ENCODE data around the gene RAB40C. TPM values are rescaled to one million over a fixed set of nuclear protein-coding genes. Genes with fewer than 3 reads are reported as not detected.

The RAB40C gene, protein sequence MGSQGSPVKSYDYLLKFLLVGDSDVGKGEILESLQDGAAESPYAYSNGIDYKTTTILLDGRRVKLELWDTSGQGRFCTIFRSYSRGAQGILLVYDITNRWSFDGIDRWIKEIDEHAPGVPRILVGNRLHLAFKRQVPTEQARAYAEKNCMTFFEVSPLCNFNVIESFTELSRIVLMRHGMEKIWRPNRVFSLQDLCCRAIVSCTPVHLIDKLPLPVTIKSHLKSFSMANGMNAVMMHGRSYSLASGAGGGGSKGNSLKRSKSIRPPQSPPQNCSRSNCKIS
- total RNA-seq (2014; rRNA removed; shearing (Covaris generic)) = 54.2 and 58.2 TPM in 2 replicates

DNA sequence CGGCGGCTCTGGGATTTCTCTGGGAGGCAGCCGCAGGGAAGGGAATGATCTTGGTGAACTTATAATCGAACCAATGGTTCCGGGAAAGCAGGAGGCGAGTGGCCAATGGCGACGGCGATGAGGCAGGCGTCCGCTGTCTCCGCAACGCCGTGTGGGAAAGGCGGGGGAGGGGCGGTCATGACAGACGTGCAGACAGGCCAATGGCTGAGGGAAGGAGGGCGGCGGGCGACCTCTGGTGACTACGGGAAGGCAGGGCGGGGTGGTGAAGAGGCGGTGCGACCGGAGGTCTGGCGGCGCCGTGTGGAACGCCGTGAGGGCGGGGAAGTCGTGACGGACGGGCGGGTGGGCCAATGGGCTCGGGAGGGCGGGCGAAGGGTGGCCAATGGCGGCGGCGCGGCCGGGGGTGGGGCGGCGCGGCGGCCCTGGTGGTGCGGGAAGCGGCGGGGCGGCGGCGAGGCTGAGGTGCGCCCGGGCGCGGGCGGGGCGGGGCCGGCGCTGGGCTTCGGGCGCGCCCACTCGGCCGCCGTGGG lies at the start of gene RAB40C:
RAB40C (plus strand) TSS at position 409 of the 530 bp plus-strand sequence. CDS start 226 bp downstream, outside the sequence.
- DNase-seq (ENCODE audit: low spot score) = peak; percentile 97

DNA sequence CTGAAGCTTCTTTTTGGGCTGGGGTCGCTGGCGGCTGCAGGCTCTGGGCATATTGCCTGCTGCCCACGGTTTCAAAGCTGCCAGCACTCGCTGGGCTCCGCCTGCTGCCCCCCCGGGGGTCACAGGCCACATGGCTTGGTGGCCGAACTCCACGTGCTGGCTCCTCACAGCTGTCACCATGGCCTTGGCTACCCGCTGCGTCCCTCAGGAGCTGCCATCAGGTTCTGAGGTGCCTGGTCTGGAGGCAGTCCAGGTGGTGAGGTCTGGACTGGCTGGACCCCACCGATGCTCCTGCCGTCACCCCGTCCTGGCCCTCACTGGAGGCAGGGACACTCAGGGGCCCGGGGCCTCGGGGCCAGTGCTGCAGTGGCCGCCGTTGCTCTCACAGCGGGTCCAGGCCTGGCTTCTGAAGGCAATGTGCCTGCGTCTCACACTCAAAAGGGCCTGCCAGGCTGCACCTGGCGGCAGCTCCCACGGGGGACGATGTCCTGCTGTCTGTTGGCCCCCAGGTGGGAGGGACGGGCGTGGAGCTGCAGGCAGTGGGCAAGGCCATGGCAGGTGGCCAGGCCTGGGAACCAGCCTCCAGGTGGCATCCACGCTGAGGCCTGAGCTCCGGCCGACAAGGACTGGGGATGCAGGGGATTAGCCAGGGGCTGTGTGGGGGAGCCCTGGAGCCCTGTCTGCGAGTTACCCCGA lies 49.1 kb upstream of the RAB40C start:
- DNase-seq (ENCODE audit: low spot score) = no peak

DNA sequence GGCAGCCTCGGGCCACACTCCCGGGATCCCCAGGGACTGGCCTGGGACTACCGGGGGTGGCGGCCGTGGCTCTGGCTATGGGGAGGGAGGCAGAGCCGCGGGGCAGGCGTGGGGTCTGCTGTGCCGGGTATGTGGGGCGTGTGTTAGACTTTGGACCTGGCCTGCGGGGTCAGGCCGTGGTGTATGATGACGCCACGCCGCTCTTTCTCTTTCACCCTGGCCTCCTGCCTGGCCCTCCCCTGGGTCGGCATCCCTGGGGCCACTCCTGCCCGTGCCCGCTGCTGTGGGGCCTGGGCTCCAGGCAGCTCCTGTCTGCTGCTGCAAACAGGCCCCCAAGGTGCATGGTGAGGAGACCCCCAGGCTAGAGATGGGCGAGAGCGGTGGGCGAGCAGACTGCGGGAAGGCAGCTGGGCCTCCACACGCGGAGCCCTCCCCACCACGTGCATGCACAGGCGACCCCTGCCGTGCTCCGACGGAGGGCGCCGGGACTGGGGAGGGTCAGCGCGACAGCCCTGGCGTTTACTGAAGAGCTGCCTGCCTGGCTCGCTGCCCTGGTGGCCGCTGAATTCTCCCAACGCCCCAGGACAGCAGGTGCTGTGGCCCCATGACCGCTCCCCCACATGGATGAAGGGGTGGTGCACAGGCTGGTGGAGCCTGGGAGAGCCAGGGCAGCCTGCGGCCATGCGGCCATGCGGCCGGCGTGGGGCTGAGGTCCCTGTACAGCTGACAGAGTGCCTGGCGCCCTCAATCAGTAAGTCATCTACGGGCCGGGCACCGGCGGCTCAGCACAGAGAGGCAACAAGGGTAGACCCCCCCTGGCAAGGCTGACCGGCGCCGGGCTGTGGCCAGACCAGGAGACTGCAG lies 46.3 kb upstream of the RAB40C start:
- no peak for DNase-seq (ENCODE audit: low spot score)

DNA sequence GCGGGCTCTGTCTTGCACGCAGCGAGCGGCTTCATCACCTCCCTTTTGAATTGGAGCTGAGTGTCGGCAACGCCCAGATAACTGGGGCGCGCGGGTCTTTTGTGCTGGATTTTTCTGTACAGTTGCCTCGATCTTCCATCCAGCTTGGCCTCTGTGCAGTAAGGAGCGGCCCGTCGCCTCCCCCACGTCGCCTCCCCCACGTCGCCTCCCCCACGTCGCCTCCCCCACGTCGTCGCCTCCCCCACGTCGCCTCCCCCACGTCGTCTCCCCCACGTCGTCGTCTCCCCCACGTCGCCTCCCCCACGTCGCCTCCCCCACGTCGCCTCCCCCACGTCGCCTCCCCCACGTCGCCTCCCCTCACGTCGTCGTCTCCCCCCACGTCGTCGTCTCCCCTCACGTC lies 45.3 kb upstream of the RAB40C start:
- no peak for DNase-seq (ENCODE audit: low spot score)

DNA sequence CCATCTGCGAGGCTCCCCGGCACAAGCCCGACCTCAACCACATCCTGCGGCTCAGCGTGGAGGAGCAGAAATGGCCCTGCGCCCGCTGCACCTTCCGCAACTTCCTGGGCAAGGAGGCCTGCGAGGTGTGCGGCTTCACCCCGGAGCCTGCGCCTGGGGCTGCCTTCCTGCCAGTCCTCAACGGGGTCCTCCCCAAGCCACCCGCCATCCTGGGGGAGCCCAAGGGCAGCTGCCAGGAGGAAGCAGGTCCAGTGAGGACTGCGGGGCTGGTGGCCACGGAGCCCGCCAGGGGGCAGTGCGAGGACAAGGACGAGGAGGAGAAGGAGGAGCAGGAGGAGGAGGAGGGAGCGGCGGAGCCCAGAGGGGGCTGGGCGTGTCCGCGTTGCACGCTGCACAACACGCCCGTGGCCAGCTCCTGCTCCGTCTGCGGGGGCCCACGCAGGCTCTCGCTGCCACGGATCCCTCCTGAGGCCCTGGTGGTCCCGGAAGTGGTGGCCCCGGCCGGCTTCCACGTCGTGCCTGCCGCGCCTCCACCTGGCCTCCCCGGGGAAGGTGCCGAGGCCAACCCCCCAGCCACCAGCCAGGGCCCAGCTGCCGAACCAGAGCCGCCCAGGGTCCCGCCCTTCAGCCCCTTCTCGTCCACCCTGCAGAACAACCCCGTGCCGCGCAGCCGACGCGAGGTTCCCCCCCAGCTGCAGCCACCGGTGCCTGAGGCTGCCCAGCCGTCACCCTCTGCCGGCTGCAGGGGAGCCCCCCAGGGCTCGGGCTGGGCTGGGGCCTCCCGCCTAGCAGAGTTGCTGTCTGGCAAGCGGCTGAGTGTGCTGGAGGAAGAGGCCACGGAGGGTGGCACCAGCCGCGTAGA lies 42.7 kb upstream of the RAB40C start:
- DNase-seq (ENCODE audit: low spot score) = no peak

DNA sequence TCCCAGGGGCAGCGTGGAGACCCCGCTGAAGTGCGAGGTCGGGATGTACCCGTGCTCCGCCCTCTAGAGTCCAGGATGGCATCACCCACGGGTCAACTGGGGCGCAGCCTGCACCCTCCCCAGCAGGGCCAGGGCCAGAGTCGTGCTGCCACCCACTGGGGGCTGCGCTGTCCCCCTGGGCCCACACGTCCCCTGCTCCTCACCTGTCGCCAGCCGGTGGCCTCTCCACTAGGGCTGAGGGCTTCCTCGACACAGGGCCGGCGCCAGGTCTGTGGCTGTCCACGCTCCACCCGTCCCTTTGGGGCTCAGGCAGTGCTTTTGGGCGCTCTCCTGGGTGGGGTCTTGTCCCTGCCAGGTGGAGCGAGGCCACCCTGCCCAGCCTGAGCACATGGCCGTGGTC lies 41.3 kb upstream of the RAB40C start:
- no peak for DNase-seq (ENCODE audit: low spot score)

DNA sequence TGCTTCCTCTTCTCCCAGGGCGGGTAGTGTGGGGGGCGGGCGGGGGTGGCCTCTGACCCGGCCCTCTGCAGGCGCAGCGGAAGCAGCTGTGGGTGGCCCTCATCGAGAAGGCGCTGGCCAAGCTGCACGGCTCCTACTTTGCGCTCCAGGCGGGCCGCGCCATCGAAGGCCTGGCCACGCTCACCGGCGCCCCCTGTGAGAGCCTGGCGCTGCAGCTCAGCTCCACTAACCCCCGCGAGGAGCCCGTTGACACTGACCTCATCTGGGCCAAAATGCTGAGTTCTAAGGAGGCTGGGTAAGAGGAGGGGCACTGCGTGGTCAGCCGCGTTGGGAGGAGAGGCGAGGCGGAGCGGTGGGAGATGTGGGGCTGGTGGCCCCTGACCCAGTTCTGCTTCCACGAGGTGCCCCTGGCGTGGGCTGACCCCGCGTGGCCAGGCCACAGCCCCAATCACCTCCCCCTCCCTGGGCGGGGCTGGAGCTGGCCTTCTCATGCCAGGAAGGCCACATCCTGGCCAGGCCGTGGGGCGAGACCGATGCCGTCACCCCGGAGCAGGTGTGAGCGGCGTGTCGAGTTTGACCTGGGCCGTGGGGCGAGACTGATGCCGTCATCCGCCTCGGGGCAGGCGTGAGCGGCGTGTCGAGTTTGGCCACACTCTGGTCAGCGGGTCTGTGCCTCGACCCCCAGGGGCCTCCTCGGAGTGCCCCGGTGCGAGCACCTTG lies 40.2 kb upstream of the RAB40C start:
- no peak for DNase-seq (ENCODE audit: low spot score)

DNA sequence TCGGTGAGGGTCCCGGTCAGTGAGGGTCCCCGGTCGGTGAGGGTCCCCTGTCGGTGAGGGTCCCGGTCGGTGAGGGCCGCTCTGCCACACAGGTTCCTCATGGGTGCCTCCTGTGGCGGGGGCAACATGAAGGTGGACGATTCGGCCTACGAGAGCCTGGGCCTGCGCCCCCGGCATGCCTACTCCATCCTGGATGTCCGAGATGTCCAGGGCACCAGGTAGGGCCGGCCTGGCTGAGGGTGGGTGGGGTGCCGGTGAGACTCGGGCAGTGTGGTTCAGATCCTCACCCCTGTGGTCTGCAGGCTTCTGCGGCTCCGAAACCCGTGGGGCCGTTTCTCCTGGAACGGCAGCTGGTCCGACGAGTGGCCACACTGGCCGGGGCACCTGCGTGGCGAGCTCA lies 38.7 kb upstream of the RAB40C start:
- DNase-seq (ENCODE audit: low spot score) = no peak

DNA sequence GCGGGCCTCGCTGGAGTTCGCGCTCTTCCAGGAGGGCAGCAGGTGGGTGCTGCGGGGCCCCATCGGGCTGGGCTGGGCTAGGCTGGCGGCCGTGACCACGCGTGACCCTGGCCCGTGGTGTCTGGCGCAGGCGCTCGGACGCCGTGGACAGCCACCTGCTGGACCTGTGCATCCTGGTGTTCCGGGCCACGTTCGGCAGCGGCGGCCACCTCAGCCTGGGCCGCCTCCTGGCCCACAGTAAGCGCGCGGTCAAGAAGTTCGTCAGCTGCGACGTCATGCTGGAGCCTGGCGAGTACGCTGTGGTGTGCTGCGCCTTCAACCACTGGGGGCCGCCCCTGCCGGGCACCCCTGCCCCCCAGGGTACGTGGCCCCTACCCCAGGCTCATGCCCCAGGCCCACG lies 37.7 kb upstream of the RAB40C start:
- no peak for DNase-seq (ENCODE audit: low spot score)

DNA sequence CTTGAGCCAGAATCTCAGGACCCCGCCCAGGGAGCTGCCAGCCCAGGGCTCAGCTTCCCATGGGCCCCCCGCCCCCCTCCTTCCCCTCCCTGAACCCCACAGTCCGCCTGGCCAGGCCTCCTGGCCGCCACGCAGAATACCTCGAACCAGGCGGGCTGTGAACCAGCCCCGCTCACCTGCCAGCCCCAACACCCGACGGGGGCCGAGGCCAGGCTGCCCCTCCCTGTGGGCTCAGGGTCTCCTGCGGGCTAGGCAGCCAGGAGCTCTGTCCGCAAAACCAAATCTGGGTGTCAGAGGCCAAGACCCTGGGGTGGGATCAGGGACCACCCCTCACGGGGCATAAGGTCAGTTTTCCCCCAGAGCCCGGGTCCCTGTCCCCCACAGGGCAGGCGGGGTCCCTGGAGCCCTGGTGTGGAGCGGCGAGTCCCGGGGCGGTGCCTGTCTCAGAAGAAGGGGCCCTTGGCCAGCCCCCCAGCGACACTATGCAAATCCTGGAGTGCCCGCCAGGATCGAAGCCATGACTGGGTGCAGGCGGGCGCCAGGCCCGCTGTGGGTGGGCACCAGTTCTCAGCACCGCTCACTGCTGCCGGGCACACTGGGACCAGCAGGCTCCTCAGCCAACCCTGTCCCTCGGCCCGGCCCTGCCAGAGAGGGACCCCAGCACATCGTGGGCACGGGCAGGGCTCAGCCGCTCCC lies 36.1 kb upstream of the RAB40C start:
- no peak for DNase-seq (ENCODE audit: low spot score)

DNA sequence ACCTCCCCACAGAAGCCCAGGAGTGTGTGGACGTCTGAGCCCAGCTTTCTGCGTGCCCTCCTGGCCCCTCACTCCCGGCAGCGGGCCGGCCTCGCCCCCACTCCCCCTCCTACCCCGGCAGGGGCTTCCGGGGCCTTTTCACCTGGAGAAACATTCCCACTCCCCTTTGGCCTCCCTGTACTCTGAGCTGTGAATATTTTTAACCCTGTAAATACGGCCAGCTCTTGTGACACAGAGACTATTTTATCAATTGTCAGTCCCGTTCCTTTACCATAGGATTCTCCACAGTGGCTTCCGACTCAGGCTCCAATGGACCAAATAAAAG lies 35.6 kb upstream of the RAB40C start:
- DNase-seq (ENCODE audit: low spot score) = no peak

DNA sequence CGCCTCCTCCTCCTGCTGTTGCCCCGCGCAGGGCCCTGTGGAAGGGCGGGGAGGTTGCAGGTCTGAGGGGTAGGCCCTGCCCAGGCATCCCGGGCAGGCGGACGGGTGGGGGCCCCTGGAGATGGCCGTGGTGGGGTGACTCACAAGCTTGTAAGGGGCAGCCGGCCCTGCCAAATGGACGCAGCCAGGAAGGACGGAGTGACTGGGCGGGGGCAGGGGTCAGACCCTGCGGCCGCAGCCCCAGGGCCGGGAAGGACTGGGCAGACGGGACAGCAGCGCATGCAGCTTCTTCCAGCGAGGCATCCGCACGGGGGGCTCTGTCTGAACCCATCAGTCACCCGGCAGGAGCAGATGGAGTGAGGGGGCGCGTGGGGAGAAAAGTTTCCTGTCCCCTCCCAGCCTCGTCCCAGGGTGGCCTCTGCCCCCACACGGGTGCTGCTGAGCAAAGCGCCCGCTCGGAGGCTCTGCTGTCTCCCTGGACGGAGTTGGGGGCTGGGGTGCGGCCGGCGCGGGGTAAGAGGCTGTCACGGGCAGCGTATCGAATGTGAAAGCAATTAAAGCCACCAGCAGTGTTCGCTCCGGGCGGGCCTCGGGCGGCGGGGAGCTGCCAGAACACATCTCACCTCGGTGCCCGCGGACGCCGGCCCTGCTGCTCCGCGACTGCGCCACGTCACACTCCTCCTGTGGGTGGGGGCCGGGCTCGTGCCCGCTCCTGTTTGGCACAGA lies 35.1 kb upstream of the RAB40C start:
- peak; percentile 52 for DNase-seq (ENCODE audit: low spot score)

DNA sequence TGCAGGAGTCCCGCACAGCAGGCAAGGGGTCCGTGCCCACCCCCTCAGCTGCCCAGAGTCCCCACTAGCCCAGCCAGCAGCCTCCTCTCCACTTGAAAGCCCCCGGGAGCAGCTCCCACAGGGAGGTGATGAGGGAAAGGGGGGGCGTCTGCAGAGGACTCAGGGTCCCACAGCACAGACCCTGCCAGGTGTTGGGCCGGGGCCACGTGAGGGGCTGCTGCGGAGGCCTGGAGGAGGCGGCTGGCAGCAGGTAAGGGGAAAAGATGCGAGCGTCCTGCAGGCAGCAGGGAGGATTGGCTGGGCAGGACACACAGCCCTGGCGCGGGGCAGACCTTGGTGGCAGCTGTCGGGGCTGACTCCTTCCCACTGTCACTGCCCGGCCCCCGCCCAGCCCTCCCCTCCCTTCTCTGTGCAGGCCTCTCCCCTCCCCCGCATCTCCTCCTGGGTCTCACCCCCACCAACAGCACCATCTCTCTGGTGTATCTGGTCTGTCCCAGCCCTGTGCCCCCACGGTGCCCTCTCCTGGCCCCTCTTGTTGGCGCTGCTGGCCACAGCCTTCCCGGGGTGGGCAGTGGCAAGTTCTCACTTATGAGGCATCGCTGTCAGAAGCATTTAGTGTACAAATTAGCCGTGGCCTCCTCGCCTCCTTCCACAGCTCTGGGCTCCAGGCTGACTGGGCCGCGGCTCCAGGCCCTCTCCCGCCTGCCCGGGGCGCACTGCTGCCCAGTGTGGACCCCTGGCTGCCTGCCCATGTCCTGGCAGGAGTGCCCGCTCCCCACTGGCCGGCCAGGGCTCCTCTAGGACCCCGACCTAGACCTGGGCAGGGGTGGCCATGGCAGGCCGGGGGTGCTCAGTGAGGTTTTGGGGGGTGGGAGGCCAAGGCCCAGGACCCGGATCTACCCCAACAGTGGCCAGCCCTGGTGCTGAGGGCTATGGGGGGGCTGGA lies 34.1 kb upstream of the RAB40C start:
- DNase-seq (ENCODE audit: low spot score) = no peak

DNA sequence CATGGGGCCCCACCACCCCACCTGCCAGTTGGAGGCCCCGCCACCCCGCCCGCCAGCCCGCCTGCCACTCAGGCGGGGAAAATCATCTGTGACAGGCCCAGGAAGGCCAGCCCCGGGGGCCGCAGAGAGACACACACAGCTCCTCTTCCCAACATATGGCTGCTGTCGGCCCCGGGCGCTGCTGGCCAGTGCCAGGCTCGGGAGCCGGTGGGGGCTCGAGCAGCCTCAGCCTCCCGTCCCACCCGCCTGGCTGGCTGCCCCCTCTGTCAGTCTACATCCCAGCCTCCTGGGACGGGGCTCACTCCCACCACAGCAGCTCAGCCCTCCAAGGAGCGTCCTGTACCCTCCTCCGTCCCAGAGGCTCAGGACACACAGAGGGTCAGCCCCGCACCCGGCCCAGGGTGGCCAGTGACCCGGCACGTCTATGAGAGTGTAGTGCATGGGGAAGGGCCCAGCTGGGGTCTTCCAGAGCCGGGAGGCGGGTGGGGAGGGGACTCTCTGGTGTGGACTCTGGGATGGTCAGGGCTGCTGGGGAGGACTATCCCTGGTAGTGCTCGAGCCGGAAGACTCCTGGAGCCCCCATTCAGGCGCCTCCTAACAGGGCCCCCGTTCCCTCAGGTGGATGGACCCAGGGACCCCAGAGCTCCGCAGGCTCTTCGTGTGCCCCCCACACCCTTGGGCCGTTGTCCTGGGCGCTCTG lies 33.2 kb upstream of the RAB40C start:
- no peak for DNase-seq (ENCODE audit: low spot score)

DNA sequence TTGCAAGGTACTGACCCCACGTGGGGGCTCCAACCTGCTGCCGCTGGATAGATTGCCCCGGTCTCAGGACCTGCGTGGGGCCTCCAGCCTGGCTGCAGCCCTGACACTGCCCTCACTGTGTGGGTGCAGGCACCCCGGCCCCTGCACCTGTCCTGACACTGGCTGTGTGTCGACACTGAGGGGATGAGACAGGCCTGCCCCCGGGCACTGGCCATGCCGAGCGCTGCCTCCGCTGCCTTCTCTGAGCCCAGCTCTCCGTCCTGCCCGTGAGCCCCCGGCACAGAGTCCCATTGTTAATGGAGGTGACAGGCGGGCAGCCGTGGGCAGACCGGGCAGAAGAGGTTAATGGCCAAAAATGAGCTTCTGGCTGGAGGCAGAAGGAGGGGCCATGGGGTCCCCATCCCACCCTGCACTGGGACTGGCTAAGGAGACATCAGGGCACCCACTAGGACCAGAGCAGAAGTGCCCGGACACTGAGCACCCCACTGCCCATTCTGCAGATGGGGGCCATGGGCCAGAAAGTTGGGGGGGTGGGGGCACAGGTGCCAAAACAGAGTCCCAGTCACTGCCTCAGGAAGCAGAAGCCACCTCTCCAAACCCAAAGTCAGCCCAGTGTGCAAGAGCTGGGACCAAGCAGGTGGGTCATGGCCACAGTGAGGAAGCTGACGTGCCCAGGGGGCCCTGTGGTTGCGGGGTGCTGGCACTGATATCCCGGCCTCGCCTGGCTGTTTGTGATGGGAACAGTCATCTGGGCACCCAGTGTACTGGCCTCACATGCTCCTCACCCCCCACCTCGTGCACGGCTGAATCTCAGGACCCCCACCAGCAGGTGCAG lies 32.2 kb upstream of the RAB40C start:
- no peak for DNase-seq (ENCODE audit: low spot score)

DNA sequence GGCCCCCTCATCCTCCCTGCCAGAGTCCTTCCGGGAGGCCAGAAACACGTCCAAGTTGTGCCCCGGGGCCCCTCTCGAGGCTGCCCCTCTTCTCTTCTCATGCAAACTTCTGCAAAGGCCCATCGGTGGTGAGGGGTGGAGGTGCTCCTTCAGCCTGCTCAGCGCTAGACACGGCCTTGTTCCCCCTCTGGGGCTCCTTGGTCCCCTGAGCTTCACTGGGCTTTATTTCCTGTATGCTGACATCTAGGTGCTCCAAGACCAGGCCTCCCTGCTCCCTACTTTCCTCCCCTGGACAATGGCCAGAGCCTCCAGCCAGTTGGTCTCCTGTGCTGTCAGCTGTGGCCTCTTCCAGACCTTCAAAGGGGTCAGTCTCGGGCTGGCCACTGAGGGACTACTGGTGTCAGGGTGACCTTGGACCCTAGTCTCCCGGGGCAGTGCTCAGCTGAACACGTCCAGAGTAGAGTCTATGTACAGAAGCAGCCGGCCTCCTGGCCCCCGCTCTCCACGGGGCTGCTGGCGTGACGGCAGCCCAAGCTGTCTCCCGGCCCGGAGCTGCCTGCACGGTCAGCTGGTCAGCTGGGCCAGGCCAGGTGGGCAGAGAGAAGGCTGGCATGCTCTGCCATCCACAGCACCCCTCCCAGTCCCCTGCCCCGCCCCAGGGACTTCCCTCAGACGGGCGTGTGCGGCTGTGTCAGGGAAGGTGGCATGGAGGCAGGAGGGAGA lies 31.4 kb upstream of the RAB40C start:
- no peak for DNase-seq (ENCODE audit: low spot score)

All from HT-29 (cell line).